ENCODE results near the gene APPBP2. TPM values are rescaled to one million over a fixed set of nuclear protein-coding genes. Genes with fewer than 3 reads are reported as not detected.

Gene APPBP2
- total and polyA plus RNA-seq, 8 donors, result 4.0 to 29.6 (median 18.3) TPM

- TF ChIP-seq CTCF (IDR thresholded peaks at IDR 0.05), result no peak
- Histone ChIP-seq H3K9me3 (no peaks in the 10 kb centered on the region), H3K27me3 (no peaks in the 10 kb centered on the region), H3K4me3 (peak overlapping the region; percentile 67 to 91 (median 82)), H3K4me1 (peaks cover 6 to 29% (median 13%) of the 10 kb centered on the region in 3 donors), H3K27ac (peak overlapping the region; percentile 96 to 99 (median 98)), H3K36me3 (no peaks in the 10 kb centered on the region)
- no peak for DNase-seq
- WGBS, 2 donors, result 11 to 15% methylated on average over 6 of the region's 6 CpGs
- intact Hi-C loops (cut with DNase I), result no loop called here
- ATAC-seq, result no peak
- no peak for FAIRE-seq
Measured at GRCh38 chr17:60526726-60527125, 684 bp upstream of the APPBP2 start.

GRCh38 chr17:60525328-60525684 is 736 bp downstream of the APPBP2 start:
- Histone ChIP-seq H3K36me3 (no peaks in the 10 kb centered on the region), H3K27ac (peak overlapping the region; percentile 96 to 99 (median 98)), H3K9me3 (no peaks in the 10 kb centered on the region), H3K27me3 (no peaks in the 10 kb centered on the region), H3K4me3 (peak overlapping the region; percentile 67 to 91 (median 82)), H3K4me1 (peaks cover 6 to 36% (median 13%) of the 10 kb centered on the region in 3 donors)
- ATAC-seq (peak; percentile 68 to 79 (median 72)), DNase-seq (peak in 5 of 6 donors; percentile 48 to 67 (median 57)), FAIRE-seq (no peak)
- 0% methylated on average over 11 of the region's 11 CpGs for WGBS, 2 donors
- TF ChIP-seq CTCF (IDR thresholded peaks at IDR 0.05), result no peak
- intact Hi-C loops (cut with DNase I), result no loop called here

- Histone ChIP-seq H3K27ac (peak overlapping the region; percentile 96 to 99 (median 98)), H3K9me3 (no peaks in the 10 kb centered on the region), H3K27me3 (no peaks in the 10 kb centered on the region), H3K4me1 (peaks cover 6 to 36% (median 13%) of the 10 kb centered on the region in 3 donors), H3K36me3 (no peaks in the 10 kb centered on the region), H3K4me3 (peak overlapping the region; percentile 67 to 91 (median 82))
- WGBS, 2 donors, result 5 to 8% methylated on average over 9 of the region's 9 CpGs
- peak in 3 of 4 donors; percentile 17 to 27 (median 18) for ATAC-seq
- FAIRE-seq, result no peak
- no peak for DNase-seq
- no peak for TF ChIP-seq CTCF (IDR thresholded peaks at IDR 0.05)
- intact Hi-C loops (cut with DNase I), result no loop called here
Measured at GRCh38 chr17:60524463-60525327, 1.3 kb downstream of the APPBP2 start.

- Histone ChIP-seq H3K4me3 (peak overlapping the region in 3 of 4 donors; percentile 67 to 91 (median 87)), H3K27me3 (no peaks in the 10 kb centered on the region), H3K4me1 (peaks cover 6 to 36% (median 13%) of the 10 kb centered on the region in 3 donors), H3K27ac (no peak overlapping the region), H3K9me3 (no peaks in the 10 kb centered on the region), H3K36me3 (no peaks in the 10 kb centered on the region)
- no peak for DNase-seq
- no peak for FAIRE-seq
- no peak for TF ChIP-seq CTCF (IDR thresholded peaks at IDR 0.05)
- WGBS, 2 donors, result 0% methylated on average over 1 of the region's 1 CpG
- intact Hi-C loops (cut with DNase I), result no loop called here
- no peak for ATAC-seq
Measured at GRCh38 chr17:60523822-60524221, 2.2 kb downstream of the APPBP2 start.

Data from pancreas (tissue), 10 donors.